Esophagus mucosa (tissue), 1 donor: ENCODE data around the gene TLE1. TPM values are rescaled to one million over a fixed set of nuclear protein-coding genes. Genes with fewer than 3 reads are reported as not detected.
"Not testable (repeated sequence)": the region's sequence is repeated elsewhere in the genome, so short reads cannot be mapped to it uniquely, and the experiment has no call there.

ENCODE experiments used
- ATAC-seq: fragments of 200-7000 bp; cut with Tn5 transposase; one replicate; pipeline ENCODE4 v1.9.1; 2020
- total RNA-seq: library from RNA; stranded (reverse); gene quantifications from one replicate; pipeline ENCODE4 v1.2.4, GENCODE V29; 2023
- donor health status: DM: yes; HTN: yes; CAD: no.

Gene TLE1
- total RNA-seq, 1 donor from 2014 or later = 12.0 TPM

DNA sequence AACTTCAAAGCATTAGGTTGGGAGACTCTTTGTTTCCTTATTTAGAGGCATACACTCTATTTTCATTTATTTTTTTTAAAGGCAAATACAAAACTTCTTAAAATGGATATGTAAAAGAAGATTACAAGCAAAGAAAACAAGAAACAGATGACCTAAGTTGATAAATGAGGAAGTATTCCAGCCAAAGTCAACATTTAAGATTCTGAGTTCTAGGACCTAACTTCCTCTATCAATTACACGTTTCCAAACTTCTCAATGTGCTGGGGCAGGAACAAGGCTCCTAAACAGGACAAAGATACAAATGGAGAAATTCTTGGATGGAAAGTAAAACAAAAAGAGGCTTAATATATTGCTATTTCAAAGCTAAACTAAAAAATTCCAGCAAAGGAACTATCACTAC, 89.5 kb downstream of the TLE1 start:
- no peak for ATAC-seq

DNA sequence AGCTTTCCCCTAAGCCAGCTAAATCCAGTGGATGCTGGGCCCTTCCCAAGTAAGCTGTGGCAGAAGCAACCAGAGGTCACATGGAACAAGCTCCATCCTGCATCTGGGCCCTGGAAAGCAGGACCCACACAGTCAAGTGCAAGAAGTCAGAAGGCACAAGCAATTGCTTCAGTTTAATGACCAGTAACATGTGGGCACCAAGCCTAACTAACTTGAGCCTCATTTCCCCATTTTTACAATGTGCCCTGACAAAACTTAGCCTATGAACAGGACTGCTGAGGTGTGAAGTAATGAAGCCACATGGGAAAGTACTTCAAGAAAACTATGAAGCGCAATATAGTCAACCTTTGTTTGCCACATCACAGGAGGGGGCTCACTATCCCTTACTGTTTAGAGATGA, 90.5 kb downstream of the TLE1 start:
- no peak for ATAC-seq

DNA sequence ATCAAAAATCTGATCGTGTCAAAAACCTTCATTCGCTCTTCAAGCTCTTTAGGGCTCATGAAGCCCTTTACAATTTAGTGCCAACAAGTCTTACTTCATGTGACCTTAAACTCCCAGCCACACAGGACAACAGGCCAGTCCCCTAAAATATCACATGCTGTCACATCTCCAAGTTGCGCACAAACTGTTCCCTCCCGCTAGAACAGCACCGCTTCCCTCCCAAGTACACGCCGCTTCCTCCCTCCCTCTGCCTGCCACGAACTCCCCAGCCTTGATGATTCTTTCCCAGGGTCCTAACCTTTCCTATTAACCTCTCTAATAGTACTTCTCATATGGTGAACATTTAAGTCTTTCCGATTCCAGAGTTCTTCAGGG, 91.2 kb downstream of the TLE1 start:
- ATAC-seq = no peak

DNA sequence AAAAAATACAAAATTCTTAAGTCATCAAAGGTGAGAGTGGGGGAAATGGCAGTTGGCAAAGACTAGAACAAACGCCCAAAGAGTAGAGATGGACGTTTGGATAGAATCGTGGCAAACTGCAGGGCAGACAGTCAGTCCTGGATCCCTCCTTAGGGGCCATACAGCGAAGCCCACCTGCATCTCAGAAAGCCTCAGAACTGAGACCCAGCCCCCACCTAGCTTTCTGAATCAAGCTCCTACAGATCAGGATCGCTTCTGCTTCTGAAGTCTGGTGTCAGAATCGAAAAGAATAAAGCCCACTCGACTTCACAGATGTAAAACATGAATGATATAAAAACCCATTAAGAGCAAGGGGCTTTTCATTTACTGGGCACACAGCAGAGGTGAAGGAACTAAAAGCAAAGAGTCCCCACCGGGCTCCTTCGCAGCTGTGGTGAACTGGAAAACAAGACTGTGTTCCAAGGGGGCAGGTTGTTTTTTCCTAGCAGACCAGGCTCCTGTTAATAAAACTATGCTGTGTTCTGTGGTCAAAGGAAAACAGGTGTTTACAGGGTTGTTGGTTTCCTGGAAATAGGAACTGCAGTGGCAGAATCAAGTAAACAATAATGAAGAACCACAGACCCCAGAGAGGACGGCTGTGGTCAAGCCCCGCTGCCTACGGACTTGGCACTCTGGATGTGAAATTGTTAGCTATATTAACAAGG, 91.8 kb downstream of the TLE1 start:
- ATAC-seq = no peak

DNA sequence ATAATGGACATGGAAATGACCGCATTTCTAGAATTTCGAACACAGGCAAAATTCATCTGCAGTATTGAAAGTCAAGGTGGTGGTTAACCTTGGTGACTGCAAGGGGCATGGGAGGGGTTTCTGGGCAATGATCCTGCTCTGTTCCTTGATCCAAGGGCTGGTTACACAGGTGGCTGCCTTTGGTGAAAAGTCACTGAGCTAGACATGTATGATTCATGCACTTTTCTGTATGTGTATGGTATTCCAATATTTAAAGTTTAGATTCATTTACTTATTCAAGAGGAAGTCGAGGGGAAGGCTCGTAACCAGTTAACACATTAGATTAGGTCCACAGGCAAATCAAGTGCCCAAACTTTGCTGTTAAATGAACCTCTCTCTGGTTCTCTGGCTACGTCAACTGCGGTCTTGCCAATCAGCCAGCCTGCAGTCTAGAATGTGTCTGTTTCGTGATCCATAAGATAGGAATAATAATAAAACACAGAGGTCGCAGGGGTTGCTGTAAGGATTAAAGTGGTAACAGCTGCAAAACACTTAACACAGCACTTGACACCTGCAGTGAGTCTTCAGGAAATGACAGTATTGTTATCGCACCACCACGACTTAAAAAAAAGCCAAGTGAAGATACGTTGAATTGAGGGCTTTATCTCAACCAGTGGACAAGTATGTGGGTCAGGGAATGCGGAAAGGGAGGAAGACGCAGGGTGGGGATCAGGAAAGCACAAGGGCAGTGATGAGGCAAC, 92.5 kb downstream of the TLE1 start:
- ATAC-seq = no peak

DNA sequence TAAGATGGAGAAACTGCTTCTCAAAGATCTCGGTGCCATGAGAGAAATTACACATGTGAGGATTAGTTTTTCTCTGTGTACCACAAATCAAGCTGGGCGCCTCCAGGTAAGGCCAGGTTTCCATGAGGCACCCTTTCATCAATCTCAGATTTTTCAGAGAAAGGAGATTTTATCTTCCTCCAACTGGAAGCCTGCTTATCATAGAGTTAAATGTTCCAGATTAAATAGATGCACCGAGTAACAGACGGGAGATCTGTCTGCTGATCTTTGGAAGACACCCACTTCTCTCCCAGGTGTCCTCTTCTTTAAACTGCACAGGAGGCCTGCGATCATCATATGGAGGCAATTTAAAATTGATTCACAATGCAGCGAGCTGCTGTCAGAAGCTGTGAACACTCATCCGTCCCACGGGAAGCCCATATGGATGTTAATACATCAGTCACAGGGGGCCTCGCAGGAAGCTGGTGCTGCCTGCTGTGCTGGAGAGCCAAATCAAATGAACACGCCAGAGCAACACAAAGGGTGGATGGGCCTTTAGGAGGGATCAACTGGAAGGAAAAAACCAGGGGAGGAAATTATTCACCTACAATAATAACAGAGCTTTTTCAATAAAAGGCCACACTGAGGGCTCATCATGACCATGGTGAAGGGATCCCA, 93.3 kb downstream of the TLE1 start:
- no peak for ATAC-seq

DNA sequence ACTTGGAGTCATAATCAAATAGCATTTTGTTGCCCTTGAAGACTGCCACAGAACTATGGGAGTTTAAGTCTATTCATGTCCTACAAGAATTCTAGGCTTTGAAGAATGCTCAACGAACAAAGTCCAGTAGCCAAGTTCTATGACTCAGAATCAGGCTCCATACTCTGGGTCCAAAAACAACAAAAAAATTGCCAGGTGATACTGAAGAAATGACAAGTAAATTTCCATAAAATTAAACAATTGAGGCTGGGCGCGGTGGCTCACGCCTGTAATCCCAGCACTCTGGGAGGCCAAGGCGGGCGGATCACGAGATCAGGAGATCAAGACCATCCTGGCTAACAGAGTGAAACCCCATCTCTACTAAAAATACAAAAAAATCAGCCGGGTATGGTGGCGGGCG, 94.1 kb downstream of the TLE1 start:
- not testable (repeated sequence) for ATAC-seq

DNA sequence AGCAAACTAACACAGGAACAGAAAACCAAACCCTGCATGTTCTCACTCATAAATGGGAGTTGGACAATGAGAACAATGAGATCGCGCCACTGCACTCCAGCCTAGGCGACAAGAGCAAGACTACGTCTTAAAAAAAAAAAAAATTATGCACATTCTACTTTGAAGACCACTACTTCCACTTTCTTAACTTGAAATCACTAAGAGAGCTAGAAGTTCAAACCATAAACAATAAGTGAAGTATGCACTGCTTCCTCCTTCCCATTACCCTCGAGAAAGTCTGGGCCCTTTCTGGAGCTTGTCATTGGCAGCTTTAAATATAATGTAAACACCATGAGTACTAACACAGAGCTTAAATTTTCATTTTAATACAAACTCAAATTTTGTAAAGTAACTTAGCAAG, 94.9 kb downstream of the TLE1 start:
- ATAC-seq = no peak

DNA sequence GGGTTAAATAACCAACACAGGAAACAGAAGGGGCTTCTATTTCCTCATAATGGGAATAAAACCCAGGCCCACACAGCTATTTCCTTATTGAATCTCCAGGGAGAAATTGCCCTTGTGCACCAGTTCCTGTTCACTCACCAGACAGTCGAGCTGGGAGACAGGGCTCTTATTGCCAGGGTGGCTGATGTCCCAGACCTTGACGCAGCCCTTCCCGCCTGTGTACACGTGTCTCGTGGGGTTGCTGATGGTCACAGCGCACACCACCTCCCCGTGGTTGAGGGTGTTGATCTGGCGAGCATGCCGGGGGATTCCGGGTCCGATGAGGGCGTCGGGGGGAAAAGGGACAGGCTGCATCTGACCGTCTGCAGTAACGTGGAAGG, 96.5 kb downstream of the TLE1 start:
- peak; percentile 42 for ATAC-seq

DNA sequence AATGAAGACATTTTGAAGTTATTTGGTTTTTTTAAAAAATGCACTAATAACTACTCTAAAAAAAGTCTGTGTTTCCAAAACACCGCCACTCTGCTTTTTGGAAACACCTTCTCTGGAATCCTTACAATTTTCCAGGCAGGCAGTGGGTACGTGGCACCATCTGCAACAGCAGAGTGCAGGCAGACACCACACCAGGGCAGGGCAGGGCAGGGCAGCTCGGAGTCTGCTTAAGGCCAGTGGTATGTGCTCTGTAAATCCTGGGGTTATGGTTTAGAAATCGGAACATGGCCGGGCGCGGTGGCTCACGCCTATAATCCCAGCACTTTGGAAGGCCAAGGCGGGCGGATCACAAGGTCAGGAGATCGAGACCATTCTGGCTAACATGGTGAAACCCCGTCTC, 97.6 kb downstream of the TLE1 start:
- no peak for ATAC-seq

DNA sequence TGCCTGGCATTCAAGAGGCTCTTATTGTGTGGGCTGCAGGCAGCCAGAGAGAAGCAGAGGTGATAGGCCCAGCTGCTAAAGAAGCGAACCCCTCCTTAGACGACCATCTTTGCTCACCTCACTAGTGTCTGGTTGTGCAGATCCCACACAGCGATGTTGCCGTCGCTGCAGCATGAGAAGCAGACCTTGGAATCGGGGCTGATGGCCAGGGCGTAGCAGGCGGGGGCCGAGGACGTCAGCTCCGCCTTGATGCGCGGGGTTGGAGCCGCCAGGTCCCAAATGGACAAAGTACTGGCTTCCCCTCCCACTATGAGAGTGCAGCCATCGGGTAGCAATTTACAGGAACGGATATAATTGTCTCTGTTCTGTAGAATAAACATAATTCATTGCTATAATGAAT, 98.7 kb downstream of the TLE1 start:
- no peak for ATAC-seq

DNA sequence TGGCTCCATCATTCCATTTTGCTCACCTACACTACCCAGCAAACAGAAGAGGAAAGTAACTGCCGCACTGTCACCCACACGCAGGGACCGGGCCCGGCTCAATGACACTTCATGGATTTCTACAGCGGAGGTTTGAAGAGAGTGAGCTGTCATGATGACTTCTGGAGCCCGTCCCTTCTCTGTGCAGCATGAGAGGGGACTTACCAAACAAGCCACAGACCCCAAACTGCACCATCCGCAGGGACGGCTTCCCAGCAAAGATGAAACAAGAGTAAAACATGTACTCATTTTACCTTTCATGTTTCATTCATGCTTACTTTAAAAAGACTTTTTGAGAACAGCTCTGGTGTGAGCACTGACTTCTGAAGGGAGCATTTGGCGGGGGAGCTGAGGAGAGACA, 99.5 kb downstream of the TLE1 start:
- no peak for ATAC-seq

DNA sequence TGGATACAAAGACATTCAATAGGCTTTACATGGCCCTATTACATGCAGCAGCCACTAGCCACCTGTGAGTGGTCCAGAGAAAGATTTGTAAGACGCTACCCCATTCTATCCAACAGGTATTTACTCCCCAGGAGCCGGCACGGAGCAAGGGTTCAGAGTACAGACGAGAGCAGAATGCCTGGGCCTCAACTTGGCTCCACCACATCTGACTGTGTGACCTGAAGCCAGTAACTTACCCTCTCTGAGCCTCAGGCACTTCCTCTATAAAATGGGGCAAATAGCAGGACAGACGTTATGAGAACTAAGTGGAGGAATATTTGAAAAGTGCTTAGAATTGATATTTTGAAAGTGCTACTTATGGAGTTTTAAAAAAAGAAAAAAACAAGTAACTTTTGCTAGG, 100.0 kb downstream of the TLE1 start:
- no peak for ATAC-seq

DNA sequence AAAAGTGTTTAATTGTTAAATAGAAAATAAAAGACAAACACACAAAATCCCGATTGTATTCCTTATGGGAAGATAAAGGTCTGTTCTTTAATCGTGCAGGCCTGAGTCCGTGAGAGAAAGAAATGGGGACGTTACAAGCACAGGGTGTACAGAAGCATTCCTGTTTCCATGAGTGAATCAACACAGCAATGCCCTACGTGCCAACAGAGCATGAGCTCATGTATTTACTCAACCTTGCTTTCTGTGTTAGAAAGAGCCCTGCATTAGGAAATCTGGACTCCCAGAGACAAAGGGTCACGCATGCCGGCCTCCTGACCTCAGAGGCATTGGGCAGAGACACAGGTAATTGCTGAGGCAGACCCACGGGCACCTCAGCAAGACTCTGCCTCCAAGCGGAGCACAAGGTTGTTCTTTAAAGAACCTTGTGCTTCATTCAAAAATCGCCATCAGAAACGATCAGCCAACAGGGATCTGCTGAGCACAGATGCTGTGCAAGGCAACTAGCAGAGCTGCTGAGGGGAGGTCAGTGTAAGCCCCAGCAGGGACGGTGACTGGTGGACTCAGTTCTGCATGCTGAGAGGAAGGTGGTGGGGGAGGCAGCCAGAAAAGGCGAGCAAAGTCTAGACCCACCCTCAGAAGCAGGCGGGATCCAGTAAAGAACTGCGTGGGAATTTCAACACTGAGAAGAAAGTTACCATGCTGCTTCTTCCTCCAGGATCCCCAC, 101.0 kb downstream of the TLE1 start:
- ATAC-seq = peak; percentile 70

DNA sequence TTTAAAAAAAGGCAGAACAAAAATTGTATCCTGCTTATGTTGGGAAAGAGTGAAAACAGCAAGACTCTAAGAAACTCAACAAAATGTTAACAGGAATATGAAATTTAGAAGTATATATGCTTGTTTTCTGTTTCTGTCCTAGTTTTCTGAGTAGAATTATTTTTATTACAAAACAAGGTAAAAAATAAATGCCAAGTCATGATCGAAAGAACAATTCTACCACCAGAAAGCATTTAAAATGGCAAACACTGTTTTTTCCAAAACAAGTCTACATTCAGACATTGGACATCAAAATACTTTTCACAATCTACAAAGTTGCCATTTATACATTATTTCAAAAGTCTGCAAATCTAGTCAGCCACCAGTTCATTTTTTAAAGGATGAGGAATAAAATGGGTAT, 102.6 kb downstream of the TLE1 start:
- no peak for ATAC-seq

DNA sequence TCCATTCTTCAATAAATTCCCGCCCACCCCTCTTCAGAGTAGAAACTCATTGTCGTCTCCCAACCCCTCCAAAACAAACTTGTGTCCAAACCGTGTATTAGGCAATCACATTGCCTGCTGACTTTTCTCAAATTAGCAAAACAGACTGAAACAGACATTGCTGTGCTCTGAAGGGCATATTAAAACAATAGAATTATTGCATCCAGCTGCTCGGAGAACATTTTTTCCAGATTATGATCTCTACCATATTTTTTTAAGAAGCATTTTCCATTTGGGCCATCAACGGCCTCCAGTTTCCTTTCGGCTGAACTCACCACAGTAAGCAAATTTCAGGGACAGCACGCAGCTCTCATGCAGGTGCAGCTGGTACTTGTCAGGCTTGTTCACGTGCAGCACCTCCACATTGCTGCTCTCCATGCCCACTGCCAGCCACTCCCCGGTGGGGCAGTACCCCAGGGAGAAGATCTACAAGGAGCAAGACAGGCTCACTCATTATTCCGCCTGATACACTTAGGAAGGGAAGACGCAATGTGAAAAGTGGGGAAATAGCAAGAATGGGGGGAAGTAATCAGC, 104.1 kb downstream of the TLE1 start:
- no peak for ATAC-seq

DNA sequence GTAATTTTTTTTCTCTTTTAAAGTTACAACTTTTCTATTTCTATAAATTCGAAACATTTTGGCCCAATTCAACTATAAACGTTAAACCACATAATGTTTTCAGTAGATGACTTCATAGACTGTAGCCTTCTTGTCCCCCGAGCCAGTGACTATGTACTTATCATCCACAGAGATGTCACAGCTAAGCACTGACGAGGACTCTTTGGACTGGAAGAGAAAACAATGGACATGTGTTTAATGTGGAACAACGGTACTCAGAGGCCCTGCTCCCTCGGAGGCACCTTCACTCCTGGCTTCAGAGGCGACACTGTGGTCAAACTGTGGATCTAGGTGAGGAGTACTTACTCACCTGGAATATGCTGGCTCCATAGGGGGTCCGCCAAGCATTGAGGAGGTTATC, 105.2 kb downstream of the TLE1 start:
- no peak for ATAC-seq

DNA sequence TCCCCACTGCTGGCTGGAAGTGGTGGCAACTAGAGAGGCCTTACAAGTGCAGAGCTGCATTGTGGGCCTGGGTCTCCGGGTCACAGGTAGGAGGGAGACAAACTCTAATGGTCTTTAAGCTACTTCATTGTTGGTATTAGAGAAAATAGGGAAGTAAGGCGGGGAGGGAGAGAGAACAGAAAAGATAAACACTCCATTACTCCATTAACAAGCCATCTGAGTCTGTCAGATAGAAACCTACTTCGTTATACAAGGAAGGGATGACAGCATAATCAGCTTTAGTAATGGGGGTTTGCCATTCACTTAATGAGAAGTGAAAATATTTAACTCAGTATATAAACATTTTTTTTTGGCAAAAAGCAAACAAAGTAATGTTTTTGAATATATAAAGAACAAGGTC, 107.4 kb downstream of the TLE1 start:
- no peak for ATAC-seq

DNA sequence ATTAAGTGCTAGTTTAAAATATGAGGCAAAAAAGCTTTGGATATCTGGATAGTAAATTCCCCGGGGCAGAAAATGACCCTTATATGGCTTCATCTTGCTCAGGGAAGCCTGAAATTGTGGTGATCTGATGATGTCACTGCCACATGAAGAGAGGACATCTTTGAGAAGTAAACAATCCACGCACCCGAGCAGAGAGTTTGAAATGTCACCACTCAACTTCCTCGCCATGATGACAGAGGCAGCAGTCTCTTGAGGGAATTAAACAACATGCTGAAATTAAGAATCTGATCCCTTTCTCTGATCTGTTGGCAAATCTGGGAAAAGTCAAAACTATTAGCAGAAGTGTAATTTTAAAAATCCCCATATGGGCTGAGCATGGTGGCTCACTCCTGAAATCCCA, 110.0 kb downstream of the TLE1 start:
- no peak for ATAC-seq

DNA sequence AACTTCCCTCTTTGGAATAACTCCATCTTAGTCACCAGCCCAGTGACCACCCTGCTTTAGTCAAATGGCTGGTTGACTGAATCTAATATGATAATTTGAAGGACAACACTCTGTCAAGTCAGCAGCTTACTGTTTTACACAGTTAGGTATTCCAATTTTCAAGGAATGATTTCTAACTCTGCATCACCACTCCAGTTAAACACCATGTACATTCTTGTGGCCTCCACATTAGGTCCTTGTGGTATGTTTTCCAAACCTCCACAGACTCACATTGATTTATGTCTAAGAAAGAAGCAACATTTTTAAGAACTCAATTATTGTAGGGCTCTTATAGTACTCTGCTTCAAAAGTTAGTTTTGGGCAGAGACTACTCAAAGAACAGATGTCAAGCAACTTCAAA, 110.7 kb downstream of the TLE1 start:
- ATAC-seq = no peak

DNA sequence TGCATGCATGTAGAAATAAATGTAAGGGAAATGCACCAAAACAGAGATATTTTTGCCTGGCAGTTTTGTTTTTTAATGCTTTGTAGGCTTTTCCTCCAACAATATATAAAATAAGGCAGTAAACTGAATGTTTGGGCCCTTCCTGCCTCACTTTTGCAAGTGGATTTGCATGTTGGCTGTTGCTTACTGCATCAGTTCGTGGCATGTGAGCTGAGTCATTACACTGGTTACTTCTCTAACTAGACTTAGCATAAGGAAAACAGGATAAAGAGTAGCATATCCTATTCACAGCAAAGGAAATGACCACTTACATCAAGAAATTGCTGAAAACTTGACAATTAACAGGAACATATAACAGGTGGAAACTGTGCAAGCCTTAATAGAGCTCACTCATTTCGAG, 113.4 kb downstream of the TLE1 start:
- no peak for ATAC-seq

DNA sequence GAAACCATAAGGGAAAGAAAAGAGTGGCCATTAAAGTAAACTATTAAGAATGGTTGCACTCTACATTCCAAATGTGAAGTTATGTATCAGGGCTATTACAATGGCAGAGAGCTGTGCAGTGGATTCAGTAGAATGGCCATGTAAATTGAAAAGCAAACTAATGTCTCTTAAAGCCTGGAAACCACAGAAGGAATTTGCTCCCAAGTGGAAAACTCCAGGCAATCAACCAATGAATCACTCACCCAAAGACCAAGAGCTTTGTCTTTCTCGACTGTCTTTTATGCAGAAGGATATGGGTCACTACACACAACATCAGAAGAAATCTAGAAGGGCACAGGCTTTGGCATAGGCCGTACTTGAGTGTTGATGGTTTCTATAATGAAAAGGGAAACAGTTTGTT, 114.9 kb downstream of the TLE1 start:
- ATAC-seq = no peak
